HepG2 (cell line): ENCODE results near the gene CDK10. TPM values are rescaled to one million over a fixed set of nuclear protein-coding genes. Genes with fewer than 3 reads are reported as not detected.

Experiments used
- AFF4 ChIP-seq: sonication (generic); formaldehyde crosslinking; IDR thresholded peaks from 2 replicates; pipeline ENCODE4 v1.4.0; 2020; ENCODE audit warnings: missing genetic modification reagents
- CBFB ChIP-seq: sonication (generic); formaldehyde crosslinking; IDR thresholded peaks from 2 replicates; pipeline ENCODE4 v1.4.0; 2020; ENCODE audit warnings: missing genetic modification reagents
- DNMT1 ChIP-seq: sonication (generic); formaldehyde crosslinking; IDR thresholded peaks from 2 replicates; pipeline ENCODE4 v1.5.1; 2020; ENCODE audit warnings: mild to moderate bottlenecking, missing genetic modification reagents
- HOXA3 ChIP-seq: sonication (generic); formaldehyde crosslinking; IDR thresholded peaks from 2 replicates; pipeline ENCODE4 v1.5.0; 2020; ENCODE audit warnings: missing genetic modification reagents
- JARID2 ChIP-seq: sonication (generic); formaldehyde crosslinking; IDR thresholded peaks from 2 replicates; pipeline ENCODE4 v1.8.1; 2023; ENCODE audit warnings: missing genetic modification reagents, inconsistent platforms; ENCODE audit not compliant: insufficient replicate concordance
- KAT2B ChIP-seq: fragments of 150-350 bp; IDR thresholded peaks from 2 replicates; pipeline ENCODE4 v1.6.1; 2014; ENCODE audit warnings: low read depth, low read length, borderline replicate concordance
- MAFF ChIP-seq: IDR thresholded peaks from 2 replicates; pipeline ENCODE4 v1.6.1; 2011; ENCODE audit warnings: low read depth, low read length, improper control_type of control experiment
- NFIB ChIP-seq: sonication (generic); formaldehyde crosslinking; IDR thresholded peaks from 2 replicates; pipeline ENCODE4 v1.9.0; 2021; ENCODE audit warnings: missing genetic modification reagents, mild to moderate bottlenecking, borderline replicate concordance
- NR2F1 ChIP-seq, 2 experiments: fragments of 450-650 bp in 1 of 2; formaldehyde crosslinking in 1 of 2; IDR thresholded peaks; 2 replicates each; pipeline versions ENCODE4 v1.5.0 to v1.6.1; 2016 to 2020; ENCODE audit warnings: mild to moderate bottlenecking in 1 of 2, missing compliant biosample characterization in 1 of 2, missing genetic modification reagents in 1 of 2, moderate library complexity in 1 of 2
- SIN3B ChIP-seq: fragments of 150-350 bp; IDR thresholded peaks from 2 replicates; pipeline ENCODE4 v1.6.1; 2014; ENCODE audit warnings: low read length
- SRY ChIP-seq: sonication (generic); formaldehyde crosslinking; IDR thresholded peaks from 2 replicates; pipeline ENCODE4 v1.8.0; 2022; ENCODE audit warnings: mild to moderate bottlenecking, missing genetic modification reagents
- TCF7 ChIP-seq: sonication (generic); IDR thresholded peaks from 2 replicates; pipeline ENCODE4 v1.6.1; 2016; ENCODE audit warnings: antibody characterized with exemption, low read depth
- TEAD3 ChIP-seq: optimal IDR thresholded peaks from 2 replicates; pipeline ENCODE3; 2016; ENCODE audit warnings: borderline replicate concordance
- ZNF292 ChIP-seq: sonication (generic); formaldehyde crosslinking; IDR thresholded peaks from 2 replicates; pipeline ENCODE4 v1.8.1; 2022; ENCODE audit warnings: mild to moderate bottlenecking, low read depth, missing genetic modification reagents, borderline replicate concordance
- ZNF382 ChIP-seq: sonication (generic); formaldehyde crosslinking; IDR thresholded peaks from 2 replicates; pipeline ENCODE4 v1.5.0; 2020; ENCODE audit warnings: missing genetic modification reagents, mild to moderate bottlenecking, borderline replicate concordance
- ZNF441 ChIP-seq: sonication (generic); formaldehyde crosslinking; IDR thresholded peaks from 2 replicates; pipeline ENCODE4 v1.7.0; 2021; ENCODE audit warnings: missing genetic modification reagents, borderline replicate concordance
- ZNF564 ChIP-seq: sonication (generic); formaldehyde crosslinking; IDR thresholded peaks from 2 replicates; pipeline ENCODE4 v1.8.1; 2023; ENCODE audit warnings: mild to moderate bottlenecking, missing genetic modification reagents
- ZNF619 ChIP-seq: sonication (generic); formaldehyde crosslinking; IDR thresholded peaks from 2 replicates; pipeline ENCODE4 v1.4.0; 2020; ENCODE audit warnings: mild to moderate bottlenecking, missing genetic modification reagents
- ZNF75D ChIP-seq: sonication (generic); formaldehyde crosslinking; IDR thresholded peaks from 2 replicates; pipeline ENCODE4 v1.8.1; 2023; ENCODE audit warnings: missing genetic modification reagents, mild to moderate bottlenecking, borderline replicate concordance
- polyA plus RNA-seq, 8 experiments: library from polyadenylated mRNA; depleted of rRNA in 3 of 8; stranded (reverse) in 7 of 8; unstranded in 1 of 8; fragments of >200 nt; fragmentation: Illumina TruSeq in 4 of 8; extraction: Trizol in 4 of 8; gene quantifications; 2 replicates each; pipeline versions ENCODE4 v1.2.1 to v1.2.3, GENCODE V29; 2011 to 2016; ENCODE audit warnings: low read depth in 4 of 8, missing spikeins in 1 of 8, mixed read lengths in 1 of 8; ENCODE audit not compliant: insufficient read depth in 1 of 8
- total RNA-seq, 5 experiments: library from RNA; depleted of rRNA; stranded (reverse); fragments of >200 nt; fragmentation: Illumina TruSeq; extraction: Trizol; gene quantifications; 2 replicates each; pipeline ENCODE4 v1.2.3, GENCODE V29; 2016; ENCODE audit warnings: low read depth in 1 of 5
- TF ChIP-seq, protein P1 (sequence below): sonication (generic); formaldehyde crosslinking; conservative IDR thresholded peaks from 2 replicates; pipeline ENCODE4 v1.5.0; 2020; ENCODE audit warnings: missing genetic modification reagents
- TF ChIP-seq, protein P2 (sequence below): sonication (generic); formaldehyde crosslinking; IDR thresholded peaks from 2 replicates; pipeline ENCODE4 v1.8.1; 2023; ENCODE audit warnings: missing genetic modification reagents, mild to moderate bottlenecking, borderline replicate concordance
- TF ChIP-seq, protein P3 (sequence below): sonication (generic); formaldehyde crosslinking; IDR thresholded peaks from 2 replicates; pipeline ENCODE4 v1.4.0; 2020; ENCODE audit warnings: missing genetic modification reagents, mild to moderate bottlenecking, borderline replicate concordance

CDK10 gene
- total and polyA plus RNA-seq, 2 of the 13 experiments (the other 11 are each of a cell fraction or from before 2014, with no cell fraction given): 2.5 to 3.9 TPM

GRCh38 chr16:89695086-89695874, 8.8 kb downstream of the CDK10 start (continued):
- TF ChIP-seq SRY (CRISPR knock-in tag) (no peak; the same call in 1 of the 2 replicates), NFIB (CRISPR knock-in tag) (no peak), TEAD3 (peak; percentile 49), ZNF619 (CRISPR knock-in tag) (0 out of 2 replicates have a peak, but pooled peaks have one; percentile 38), TCF7 (no peak), ZNF564 (CRISPR knock-in tag) (peak; percentile 63), HOXA3 (no peak; the same call in 1 of the 2 replicates), DNMT1 (CRISPR knock-in tag) (no peak; the same call in 1 of the 2 replicates), MAFF (no peak), ZNF382 (no peak), SIN3B (no peak), AFF4 (no peak), CBFB (CRISPR knock-in tag) (0 out of 2 replicates have a peak, but pooled peaks have one; percentile 1), ZNF75D (CRISPR knock-in tag) (no peak), ZNF441 (no peak), NR2F1 (CRISPR knock-in tag; IDR thresholded peaks at IDR 0.05) (no peak), ZNF292 (peak; percentile 85; the same call in 1 of the 2 replicates), JARID2 (CRISPR knock-in tag) (no peak), KAT2B (no peak)
- TF ChIP-seq, protein P1, sequence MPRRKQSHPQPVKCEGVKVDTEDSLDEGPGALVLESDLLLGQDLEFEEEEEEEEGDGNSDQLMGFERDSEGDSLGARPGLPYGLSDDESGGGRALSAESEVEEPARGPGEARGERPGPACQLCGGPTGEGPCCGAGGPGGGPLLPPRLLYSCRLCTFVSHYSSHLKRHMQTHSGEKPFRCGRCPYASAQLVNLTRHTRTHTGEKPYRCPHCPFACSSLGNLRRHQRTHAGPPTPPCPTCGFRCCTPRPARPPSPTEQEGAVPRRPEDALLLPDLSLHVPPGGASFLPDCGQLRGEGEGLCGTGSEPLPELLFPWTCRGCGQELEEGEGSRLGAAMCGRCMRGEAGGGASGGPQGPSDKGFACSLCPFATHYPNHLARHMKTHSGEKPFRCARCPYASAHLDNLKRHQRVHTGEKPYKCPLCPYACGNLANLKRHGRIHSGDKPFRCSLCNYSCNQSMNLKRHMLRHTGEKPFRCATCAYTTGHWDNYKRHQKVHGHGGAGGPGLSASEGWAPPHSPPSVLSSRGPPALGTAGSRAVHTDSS (CRISPR knock-in tag): no peak
- TF ChIP-seq, protein P2, sequence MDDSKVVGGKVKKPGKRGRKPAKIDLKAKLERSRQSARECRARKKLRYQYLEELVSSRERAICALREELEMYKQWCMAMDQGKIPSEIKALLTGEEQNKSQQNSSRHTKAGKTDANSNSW (CRISPR knock-in tag): no peak; the same call in 1 of the 2 replicates
- TF ChIP-seq, protein P3, sequence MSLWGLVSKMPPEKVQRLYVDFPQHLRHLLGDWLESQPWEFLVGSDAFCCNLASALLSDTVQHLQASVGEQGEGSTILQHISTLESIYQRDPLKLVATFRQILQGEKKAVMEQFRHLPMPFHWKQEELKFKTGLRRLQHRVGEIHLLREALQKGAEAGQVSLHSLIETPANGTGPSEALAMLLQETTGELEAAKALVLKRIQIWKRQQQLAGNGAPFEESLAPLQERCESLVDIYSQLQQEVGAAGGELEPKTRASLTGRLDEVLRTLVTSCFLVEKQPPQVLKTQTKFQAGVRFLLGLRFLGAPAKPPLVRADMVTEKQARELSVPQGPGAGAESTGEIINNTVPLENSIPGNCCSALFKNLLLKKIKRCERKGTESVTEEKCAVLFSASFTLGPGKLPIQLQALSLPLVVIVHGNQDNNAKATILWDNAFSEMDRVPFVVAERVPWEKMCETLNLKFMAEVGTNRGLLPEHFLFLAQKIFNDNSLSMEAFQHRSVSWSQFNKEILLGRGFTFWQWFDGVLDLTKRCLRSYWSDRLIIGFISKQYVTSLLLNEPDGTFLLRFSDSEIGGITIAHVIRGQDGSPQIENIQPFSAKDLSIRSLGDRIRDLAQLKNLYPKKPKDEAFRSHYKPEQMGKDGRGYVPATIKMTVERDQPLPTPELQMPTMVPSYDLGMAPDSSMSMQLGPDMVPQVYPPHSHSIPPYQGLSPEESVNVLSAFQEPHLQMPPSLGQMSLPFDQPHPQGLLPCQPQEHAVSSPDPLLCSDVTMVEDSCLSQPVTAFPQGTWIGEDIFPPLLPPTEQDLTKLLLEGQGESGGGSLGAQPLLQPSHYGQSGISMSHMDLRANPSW: no peak; the same call in 1 of the 2 replicates
